Colonic mucosa (tissue), 4 donors: ENCODE data around the gene SLC1A7. TPM values are rescaled to one million over a fixed set of nuclear protein-coding genes. Genes with fewer than 3 reads are reported as not detected.

Experiments used
- DNase-seq: peaks from one replicate; pipeline ENCODE4 v3.0.0-alpha.2; 2020
- H3K27ac ChIP-seq: fragments of 200-600 bp; one replicate; pipeline ENCODE4 v1.8.0; 2021
- H3K27me3 ChIP-seq: fragments of 200-600 bp; one replicate; pipeline ENCODE4 v1.8.0; 2021
- H3K36me3 ChIP-seq: fragments of 200-600 bp; one replicate; pipeline ENCODE4 v1.8.0; 2021
- H3K4me1 ChIP-seq: fragments of 200-600 bp; one replicate; pipeline ENCODE4 v1.8.0; 2021; ENCODE audit warnings: mild to moderate bottlenecking
- H3K4me3 ChIP-seq: fragments of 200-600 bp; one replicate; pipeline ENCODE4 v1.8.0; 2021
- H3K9ac ChIP-seq, 2 donors: one replicate each; pipeline ENCODE4 v1.7.0; 2013; ENCODE audit warnings: control low read depth in 2 of 2, low read depth in 2 of 2, low read length in 2 of 2
- H3K9me3 ChIP-seq: fragments of 200-600 bp; one replicate; pipeline ENCODE4 v1.8.0; 2021
- CTCF ChIP-seq: fragments of 200-600 bp; IDR thresholded peaks from one replicate; pipeline ENCODE4 v1.8.0; 2022; ENCODE audit warnings: antibody characterized with exemption, mild to moderate bottlenecking
- intact Hi-C: fragments of 100-400 bp; cut with DNase I; formaldehyde crosslinking; loops from one replicate; pipeline ENCODE4 v1.14.1; 2022
- total RNA-seq, 2 donors: library from RNA; stranded (reverse); fragmentation: NEBNext Ultra II Directional in 1 of 2; extraction: Animal tissue kit (Norgen Biotek cat#: 25700) in 1 of 2; gene quantifications; one replicate each; pipeline ENCODE4 v1.2.1, GENCODE V29; 2021
- donor health status: healthy.
- donor health status: DM: no; HTN: no; CAD: no.
- donor health status: DM: no; HTN: no; CAD: no.

SLC1A7 gene
- total RNA-seq, 2 donors from 2014 or later, result 0.50 to 1.1 TPM

GRCh38 chr1:53138991-53139884 lies 3.2 kb downstream of the SLC1A7 start:
- Histone ChIP-seq H3K27ac (no peak overlapping the region), H3K9me3 (no peaks in the 10 kb centered on the region), H3K9ac (no peak overlapping the region), H3K36me3 (no peaks in the 10 kb centered on the region), H3K4me3 (no peak overlapping the region), H3K4me1 (no peaks in the 10 kb centered on the region), H3K27me3 (no peaks in the 10 kb centered on the region)
- no peak for DNase-seq
- no peak for TF ChIP-seq CTCF
- intact Hi-C loops, result no loop called here

- H3K27ac ChIP-seq, result no peak overlapping the region
- H3K36me3 ChIP-seq, result no peaks in the 10 kb centered on the region
- TF ChIP-seq CTCF, result no peak
- DNase-seq, result no peak
- intact Hi-C loops, result no loop called here
- no peaks in the 10 kb centered on the region for H3K27me3 ChIP-seq
- H3K9ac ChIP-seq, result no peak overlapping the region
- H3K9me3 ChIP-seq, result no peaks in the 10 kb centered on the region
- H3K4me3 ChIP-seq, result no peak overlapping the region
- H3K4me1 ChIP-seq, result no peaks in the 10 kb centered on the region
These were observed 4.7 kb downstream of the SLC1A7 start for GRCh38 chr1:53137729-53138128.

- H3K36me3 ChIP-seq, result no peaks in the 10 kb centered on the region
- no peak for DNase-seq
- H3K27me3 ChIP-seq, result no peaks in the 10 kb centered on the region
- no peak overlapping the region for H3K4me3 ChIP-seq
- no peak for TF ChIP-seq CTCF
- H3K9ac ChIP-seq, result no peak overlapping the region
- intact Hi-C loops, result no loop called here
- no peaks in the 10 kb centered on the region for H3K9me3 ChIP-seq
- no peaks in the 10 kb centered on the region for H3K4me1 ChIP-seq
- no peak overlapping the region for H3K27ac ChIP-seq
These were observed 6.7 kb downstream of the SLC1A7 start for GRCh38 chr1:53135735-53136114.

- H3K36me3 ChIP-seq, result no peaks in the 10 kb centered on the region
- no peak for TF ChIP-seq CTCF
- H3K4me1 ChIP-seq, result no peaks in the 10 kb centered on the region
- DNase-seq, result peak; percentile 61
- no peak overlapping the region for H3K9ac ChIP-seq
- H3K4me3 ChIP-seq, result no peak overlapping the region
- no peaks in the 10 kb centered on the region for H3K27me3 ChIP-seq
- H3K9me3 ChIP-seq, result no peaks in the 10 kb centered on the region
- intact Hi-C loops, result no loop called here
- no peak overlapping the region for H3K27ac ChIP-seq
These were observed 7.3 kb downstream of the SLC1A7 start for GRCh38 chr1:53134961-53135734.

GRCh38 chr1:53134042-53134485 lies 8.4 kb downstream of the SLC1A7 start:
- intact Hi-C loops, result no loop called here
- no peak for DNase-seq
- H3K4me1 ChIP-seq, result no peaks in the 10 kb centered on the region

More at GRCh38 chr1:53134042-53134485, 8.4 kb downstream of the SLC1A7 start:
- Histone ChIP-seq H3K27ac (no peak overlapping the region), H3K36me3 (no peaks in the 10 kb centered on the region), H3K9me3 (no peaks in the 10 kb centered on the region), H3K9ac (no peak overlapping the region), H3K4me3 (no peak overlapping the region), H3K27me3 (no peaks in the 10 kb centered on the region)
- TF ChIP-seq CTCF, result no peak
